Colonic mucosa (tissue), 4 donors: Measurements from ENCODE around the gene SULT4A1. TPM values are rescaled to one million over a fixed set of nuclear protein-coding genes. Genes with fewer than 3 reads are reported as not detected.

Experiments used
- DNase-seq: peaks from one replicate; pipeline ENCODE4 v3.0.0-alpha.2; 2020
- H3K27ac ChIP-seq: fragments of 200-600 bp; one replicate; pipeline ENCODE4 v1.8.0; 2021
- H3K27me3 ChIP-seq: fragments of 200-600 bp; one replicate; pipeline ENCODE4 v1.8.0; 2021
- H3K36me3 ChIP-seq: fragments of 200-600 bp; one replicate; pipeline ENCODE4 v1.8.0; 2021
- H3K4me1 ChIP-seq: fragments of 200-600 bp; one replicate; pipeline ENCODE4 v1.8.0; 2021; ENCODE audit warnings: mild to moderate bottlenecking
- H3K4me3 ChIP-seq: fragments of 200-600 bp; one replicate; pipeline ENCODE4 v1.8.0; 2021
- H3K9ac ChIP-seq, 2 donors: one replicate each; pipeline ENCODE4 v1.7.0; 2013; ENCODE audit warnings: control low read depth in 2 of 2, low read depth in 2 of 2, low read length in 2 of 2
- H3K9me3 ChIP-seq: fragments of 200-600 bp; one replicate; pipeline ENCODE4 v1.8.0; 2021
- intact Hi-C: fragments of 100-400 bp; cut with DNase I; formaldehyde crosslinking; loops from one replicate; pipeline ENCODE4 v1.14.1; 2022
- total RNA-seq, 2 donors: library from RNA; stranded (reverse); fragmentation: NEBNext Ultra II Directional in 1 of 2; extraction: Animal tissue kit (Norgen Biotek cat#: 25700) in 1 of 2; gene quantifications; one replicate each; pipeline ENCODE4 v1.2.1, GENCODE V29; 2021
- TF ChIP-seq, protein P1 (sequence below): fragments of 200-600 bp; IDR thresholded peaks from one replicate; pipeline ENCODE4 v1.8.0; 2022; ENCODE audit warnings: antibody characterized with exemption, mild to moderate bottlenecking
- donor health status: healthy.
- donor health status: DM: no; HTN: no; CAD: no.
- donor health status: DM: no; HTN: no; CAD: no.

Gene SULT4A1
- total RNA-seq, 2 donors from 2014 or later: 0.10 to 0.82 TPM

DNA sequence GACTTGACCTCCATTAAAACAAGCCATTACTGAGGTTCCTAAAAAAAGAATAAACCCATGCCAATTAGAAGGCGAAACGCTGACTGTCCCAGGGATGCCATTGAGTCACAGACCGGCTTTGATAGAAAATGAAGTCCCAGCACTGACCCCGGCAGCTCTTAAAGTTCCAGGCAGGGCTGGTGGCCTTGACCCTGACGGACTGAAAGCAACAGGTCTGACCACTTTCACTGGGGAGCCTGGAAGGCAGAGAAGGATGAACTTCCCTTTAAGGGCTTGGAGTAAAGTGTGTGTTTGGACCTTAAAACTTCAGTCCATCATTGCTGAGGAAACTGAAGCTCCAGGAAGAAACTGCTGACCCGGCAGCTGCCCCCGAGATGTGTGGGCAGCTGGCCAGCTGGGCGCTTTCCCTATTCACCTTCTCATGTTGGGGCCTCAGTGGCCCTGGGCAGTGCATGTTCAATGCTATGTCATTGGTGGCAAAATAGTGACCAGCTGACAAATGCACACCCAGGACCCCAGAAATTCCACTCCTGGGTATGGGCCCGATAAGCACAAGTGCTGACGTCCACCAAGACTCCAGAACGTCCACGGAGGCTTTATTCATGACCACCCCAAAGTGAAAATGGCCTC, 31.3 kb downstream of the SULT4A1 start:
- Histone ChIP-seq H3K9ac (no peak overlapping the region), H3K4me1 (no peaks in the 10 kb centered on the region), H3K27me3 (no peaks in the 10 kb centered on the region), H3K27ac (no peak overlapping the region), H3K36me3 (no peaks in the 10 kb centered on the region), H3K4me3 (no peak overlapping the region), H3K9me3 (no peaks in the 10 kb centered on the region)
- DNase-seq: no peak
- TF ChIP-seq, protein P1, sequence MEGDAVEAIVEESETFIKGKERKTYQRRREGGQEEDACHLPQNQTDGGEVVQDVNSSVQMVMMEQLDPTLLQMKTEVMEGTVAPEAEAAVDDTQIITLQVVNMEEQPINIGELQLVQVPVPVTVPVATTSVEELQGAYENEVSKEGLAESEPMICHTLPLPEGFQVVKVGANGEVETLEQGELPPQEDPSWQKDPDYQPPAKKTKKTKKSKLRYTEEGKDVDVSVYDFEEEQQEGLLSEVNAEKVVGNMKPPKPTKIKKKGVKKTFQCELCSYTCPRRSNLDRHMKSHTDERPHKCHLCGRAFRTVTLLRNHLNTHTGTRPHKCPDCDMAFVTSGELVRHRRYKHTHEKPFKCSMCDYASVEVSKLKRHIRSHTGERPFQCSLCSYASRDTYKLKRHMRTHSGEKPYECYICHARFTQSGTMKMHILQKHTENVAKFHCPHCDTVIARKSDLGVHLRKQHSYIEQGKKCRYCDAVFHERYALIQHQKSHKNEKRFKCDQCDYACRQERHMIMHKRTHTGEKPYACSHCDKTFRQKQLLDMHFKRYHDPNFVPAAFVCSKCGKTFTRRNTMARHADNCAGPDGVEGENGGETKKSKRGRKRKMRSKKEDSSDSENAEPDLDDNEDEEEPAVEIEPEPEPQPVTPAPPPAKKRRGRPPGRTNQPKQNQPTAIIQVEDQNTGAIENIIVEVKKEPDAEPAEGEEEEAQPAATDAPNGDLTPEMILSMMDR: no peak
- intact Hi-C loops: no loop called here

DNA sequence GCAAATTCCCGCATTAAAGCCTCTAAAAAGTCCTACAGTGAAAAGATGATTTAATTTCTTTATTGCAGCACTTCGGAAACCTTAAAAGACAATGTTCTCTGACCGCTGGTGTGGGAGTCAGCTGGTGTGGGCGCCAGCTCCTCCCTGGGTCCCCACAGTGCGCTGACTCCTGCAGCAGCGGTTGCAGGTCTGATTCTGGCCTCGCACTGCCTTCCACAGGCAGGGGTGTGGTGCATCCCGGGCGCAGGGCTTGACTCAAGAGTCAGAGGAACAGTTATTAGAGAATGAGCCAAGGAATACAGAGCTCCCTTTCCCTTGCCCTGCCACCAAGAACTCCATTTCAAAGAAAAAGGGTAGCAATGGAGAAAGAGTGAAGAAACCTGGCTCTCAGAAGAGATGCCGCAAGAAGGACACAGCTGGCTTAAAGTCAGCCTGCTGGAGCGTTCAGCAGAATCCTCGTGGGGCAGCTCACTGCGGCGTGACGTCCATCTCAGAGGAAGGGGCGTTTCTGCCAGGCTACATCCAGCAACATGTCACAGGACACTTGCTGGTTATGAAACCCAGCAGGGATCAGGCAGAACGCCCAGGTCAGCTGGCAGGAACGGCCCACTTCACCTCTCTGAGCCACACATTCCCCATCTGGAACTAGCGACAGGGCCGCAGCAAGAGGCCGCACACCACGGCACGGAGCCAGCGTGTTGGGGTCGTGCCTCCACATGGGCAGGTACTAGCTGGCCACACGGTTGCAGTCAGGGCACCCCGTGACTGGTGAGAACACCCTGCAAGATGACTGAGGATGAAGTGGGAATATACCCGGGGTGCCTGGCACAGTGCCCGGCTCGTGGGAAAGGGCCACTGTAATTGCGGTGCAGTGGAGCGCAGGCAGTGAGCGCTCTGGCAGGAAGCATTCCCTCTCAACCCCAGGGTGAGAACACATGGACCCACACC, 32.1 kb downstream of the SULT4A1 start:
- no peak overlapping the region for H3K9ac ChIP-seq
- no peaks in the 10 kb centered on the region for H3K4me1 ChIP-seq
- no peak overlapping the region for H3K4me3 ChIP-seq
- intact Hi-C loops: loop anchor here (5.0 to 10.0 kb wide), 2 partner anchors 115 to 443 kb away; no protein-coding TSS in a partner anchor
- H3K9me3 ChIP-seq: no peaks in the 10 kb centered on the region
- no peak for DNase-seq
- TF ChIP-seq, protein P1: no peak
- H3K27ac ChIP-seq: no peak overlapping the region
- no peaks in the 10 kb centered on the region for H3K27me3 ChIP-seq
- H3K36me3 ChIP-seq: no peaks in the 10 kb centered on the region

DNA sequence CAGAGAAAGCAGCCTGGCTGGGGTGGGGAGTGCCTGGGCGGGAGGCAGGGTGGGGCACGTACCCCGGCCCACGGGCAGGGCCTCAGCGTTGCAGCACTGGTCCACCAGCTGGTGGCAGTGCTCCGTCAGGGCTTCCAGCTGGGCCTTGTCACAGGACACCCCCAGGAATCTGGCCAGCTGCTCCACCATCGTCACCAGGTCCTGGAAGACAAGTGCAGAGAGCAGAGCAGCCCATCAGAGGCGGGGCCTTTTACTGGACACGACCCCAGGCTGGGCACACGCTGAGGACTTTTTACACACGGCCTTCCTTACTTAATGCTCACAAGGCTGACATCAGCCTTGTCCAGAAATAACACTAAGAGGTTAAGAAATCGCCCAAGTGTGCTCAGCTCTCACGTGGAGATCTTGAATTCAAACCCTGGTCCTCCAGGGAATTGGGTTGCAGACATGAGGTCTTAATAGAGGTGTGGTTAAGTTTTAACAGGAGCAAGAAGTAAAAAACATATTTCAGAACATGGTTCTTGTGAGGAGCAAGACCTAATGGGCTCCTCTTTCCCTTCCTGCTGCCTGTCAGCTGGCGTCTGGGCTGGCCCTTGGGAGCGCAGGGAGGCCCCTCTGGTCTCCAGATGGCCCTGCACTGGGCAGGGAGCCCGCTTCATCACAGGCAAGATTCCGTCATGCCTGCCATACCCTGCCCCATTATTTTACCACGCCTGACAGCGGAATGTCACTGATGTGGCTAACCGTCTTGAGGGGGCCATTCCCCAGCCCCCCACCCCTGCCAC, 33.1 kb downstream of the SULT4A1 start:
- no peaks in the 10 kb centered on the region for H3K27me3 ChIP-seq
- H3K9me3 ChIP-seq: no peaks in the 10 kb centered on the region
- TF ChIP-seq, protein P1: no peak
- no peaks in the 10 kb centered on the region for H3K4me1 ChIP-seq
- H3K9ac ChIP-seq: no peak overlapping the region
- no peak overlapping the region for H3K4me3 ChIP-seq
- peak; percentile 27 for DNase-seq
- H3K27ac ChIP-seq: no peak overlapping the region
- H3K36me3 ChIP-seq: no peaks in the 10 kb centered on the region
- intact Hi-C loops: loop anchor here (5.0 to 10.0 kb wide), 2 partner anchors 116 to 442 kb away; no protein-coding TSS in a partner anchor

DNA sequence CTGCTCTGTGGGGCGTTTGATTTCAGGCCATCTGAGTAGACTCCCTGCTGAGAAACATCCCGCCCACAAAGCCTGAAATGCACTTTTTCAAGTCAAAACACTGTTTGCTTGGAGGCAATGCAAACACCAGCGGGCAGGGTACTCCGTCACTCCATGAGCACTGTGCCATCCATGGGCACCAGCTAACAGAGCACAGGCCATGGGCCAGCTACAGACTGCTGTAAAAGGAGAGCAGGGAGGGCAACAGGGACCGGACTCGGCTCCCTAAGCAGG, 33.7 kb downstream of the SULT4A1 start:
- no peak overlapping the region for H3K4me3 ChIP-seq
- TF ChIP-seq, protein P1: no peak
- H3K36me3 ChIP-seq: no peaks in the 10 kb centered on the region
- intact Hi-C loops: loop anchor here (5.0 to 10.0 kb wide), 2 partner anchors 116 to 441 kb away; no protein-coding TSS in a partner anchor
- H3K9ac ChIP-seq: no peak overlapping the region
- H3K27ac ChIP-seq: no peak overlapping the region
- H3K4me1 ChIP-seq: no peaks in the 10 kb centered on the region
- no peaks in the 10 kb centered on the region for H3K27me3 ChIP-seq
- no peak for DNase-seq
- no peaks in the 10 kb centered on the region for H3K9me3 ChIP-seq
